A549 (cell line): ENCODE data around the gene HPN. TPM values are rescaled to one million over a fixed set of nuclear protein-coding genes. Genes with fewer than 3 reads are reported as not detected.

Source experiments
- ATAC-seq, 2 experiments: fragments of 200-7000 bp in 1 of 2; fragments of >200 bp in 1 of 2; cut with Nextera tagmentation in 1 of 2; cut with Tn5 transposase in 1 of 2; 3 replicates each; pipeline versions ENCODE4 v1.8.0 to v1.9.1; 2018 to 2020; ENCODE audit warnings: mild to moderate bottlenecking in 1 of 2, moderate library complexity in 1 of 2
- CTCF ChIA-PET: fragments of 300-600 bp; sonication (Branson Sonifier 250); formaldehyde crosslinking; extraction: SDS; loops from one replicate; lab custom pipeline; 2021; ENCODE audit warnings: antibody characterized with exemption, inconsistent platforms; lab: Yijun Ruan, JAX
- POLR2A ChIA-PET: fragments of 350-600 bp; formaldehyde crosslinking; extraction: SDS; loops from one replicate; lab custom pipeline; 2021; ENCODE audit warnings: antibody characterized with exemption, inconsistent platforms; lab: Yijun Ruan, JAX
- DNase-seq, 2 experiments: peaks; one replicate each; pipeline versions ENCODE4 v3.0.0 to v3.0.0-alpha.2; 2011 to 2016; ENCODE audit warnings: low read depth in 1 of 2, low spot score in 1 of 2
- FAIRE-seq: peaks from 2 replicates; lab custom pipeline; 2011; peaks lifted over from hg19 to GRCh38; lab: Jason Lieb, UNC
- H3K27ac ChIP-seq, 2 experiments: fragments of >200 bp; sonication (Bioruptor Twin); formaldehyde crosslinking; 3 replicates each; pipeline ENCODE4 v1.5.1; 2016 to 2017
- H3K4me1 ChIP-seq: fragments of >200 bp; sonication (Bioruptor Twin); formaldehyde crosslinking; 3 replicates; pipeline ENCODE4 v1.6.1; 2016
- H3K4me2 ChIP-seq: fragments of >200 bp; sonication (Bioruptor Twin); formaldehyde crosslinking; 3 replicates; pipeline ENCODE4 v1.6.1; 2016
- H3K4me3 ChIP-seq: fragments of >200 bp; sonication (Bioruptor Twin); formaldehyde crosslinking; 3 replicates; pipeline ENCODE4 v1.5.1; 2016
- H3K9me3 ChIP-seq: fragments of >200 bp; sonication (Bioruptor Twin); formaldehyde crosslinking; 3 replicates; pipeline ENCODE4 v1.6.1; 2016
- BCL3 ChIP-seq: fragments of >200 bp; sonication (Bioruptor Twin); formaldehyde crosslinking; IDR thresholded peaks from 3 replicates; pipeline ENCODE4 v1.6.1; 2016
- BHLHE40 ChIP-seq: IDR thresholded peaks from 2 replicates; pipeline ENCODE4 v1.6.1; 2012; ENCODE audit warnings: low read depth, low read length, inconsistent platforms
- CBX8 ChIP-seq: fragments of 200-600 bp; sonication (generic); IDR thresholded peaks from 2 replicates; pipeline ENCODE4 v1.6.1; 2016
- CHD2 ChIP-seq: fragments of 150-350 bp; IDR thresholded peaks from 2 replicates; pipeline ENCODE4 v1.6.1; 2014; ENCODE audit warnings: low read length; ENCODE audit not compliant: partially characterized antibody
- ESRRA ChIP-seq: fragments of 150-350 bp; IDR thresholded peaks from 2 replicates; pipeline ENCODE4 v1.6.1; 2014; ENCODE audit warnings: mild to moderate bottlenecking, low read length, borderline replicate concordance
- FOSL2 ChIP-seq, 2 experiments: fragments of 450-650 bp in 1 of 2; fragments of >200 bp in 1 of 2; sonication (Bioruptor Twin) in 1 of 2; formaldehyde crosslinking; IDR thresholded peaks; 2 replicates each; pipeline versions ENCODE4 v1.5.0 to v1.6.1; 2016 to 2020; ENCODE audit warnings: mild to moderate bottlenecking in 1 of 2, moderate library complexity in 1 of 2
- FOXS1 ChIP-seq: fragments of 250-450 bp; sonication (Bioruptor Pico); IDR thresholded peaks from 2 replicates; pipeline ENCODE4 v1.5.0; 2020; ENCODE audit warnings: mild to moderate bottlenecking, moderate library complexity
- GATA3 ChIP-seq: IDR thresholded peaks from 2 replicates; pipeline ENCODE4 v1.6.1; 2012; ENCODE audit warnings: borderline replicate concordance
- HES2 ChIP-seq: fragments of >200 bp; sonication (Bioruptor Twin); formaldehyde crosslinking; IDR thresholded peaks from 2 replicates; pipeline ENCODE4 v1.6.1; 2016
- HEYL ChIP-seq: fragments of 250-450 bp; sonication (Bioruptor Pico); IDR thresholded peaks from 2 replicates; pipeline ENCODE4 v1.8.0; 2021; ENCODE audit warnings: mild to moderate bottlenecking, moderate library complexity
- HOXA7 ChIP-seq: fragments of 250-450 bp; sonication (Bioruptor Pico); IDR thresholded peaks from 2 replicates; pipeline ENCODE4 v1.5.0; 2020; ENCODE audit warnings: mild to moderate bottlenecking, moderate library complexity
- KDM5A ChIP-seq: fragments of 200-600 bp; sonication (generic); IDR thresholded peaks from 2 replicates; pipeline ENCODE4 v1.6.1; 2016; ENCODE audit warnings: antibody characterized with exemption, mild to moderate bottlenecking
- MAX ChIP-seq: IDR thresholded peaks from 2 replicates; pipeline ENCODE4 v1.6.1; 2012
- MYC ChIP-seq: IDR thresholded peaks from 2 replicates; pipeline ENCODE4 v1.6.1; 2012; ENCODE audit warnings: mild to moderate bottlenecking, inconsistent platforms, low read length, improper control_type of control experiment, borderline replicate concordance
- NFE2L2 ChIP-seq: fragments of 150-350 bp; conservative IDR thresholded peaks from 2 replicates; pipeline ENCODE4 v1.6.1; 2014; ENCODE audit warnings: low read length
- NPAS2 ChIP-seq: fragments of 250-450 bp; sonication (Bioruptor Pico); IDR thresholded peaks from 2 replicates; pipeline ENCODE4 v1.8.0; 2022; ENCODE audit warnings: mild to moderate bottlenecking, moderate library complexity, borderline replicate concordance
- PHF8 ChIP-seq: fragments of 200-600 bp; sonication (generic); IDR thresholded peaks from 2 replicates; pipeline ENCODE4 v1.6.1; 2016; ENCODE audit warnings: low read depth, mild to moderate bottlenecking, antibody characterized with exemption, moderate library complexity, borderline replicate concordance
- POLR2A ChIP-seq: IDR thresholded peaks from 2 replicates; pipeline ENCODE4 v1.6.1; 2012; ENCODE audit warnings: mild to moderate bottlenecking, low read length
- POLR2AphosphoS2 ChIP-seq: conservative IDR thresholded peaks from 2 replicates; pipeline ENCODE4 v1.6.1; 2012; ENCODE audit warnings: low read length, improper control_type of control experiment, inconsistent platforms
- RAD21 ChIP-seq, 2 experiments: fragments of >200 bp in 1 of 2; sonication (Bioruptor Twin) in 1 of 2; formaldehyde crosslinking in 1 of 2; IDR thresholded peaks in 1 of 2; conservative IDR thresholded peaks in 1 of 2; 2 replicates in 1 of 2; 3 replicates in 1 of 2; pipeline ENCODE4 v1.6.1; 2012 to 2018; ENCODE audit warnings: inconsistent platforms in 1 of 2
- RARB ChIP-seq: fragments of 250-450 bp; sonication (Bioruptor Pico); IDR thresholded peaks from 2 replicates; pipeline ENCODE4 v1.8.0; 2021; ENCODE audit warnings: mild to moderate bottlenecking, moderate library complexity
- RCOR1 ChIP-seq: fragments of 150-350 bp; IDR thresholded peaks from 2 replicates; pipeline ENCODE4 v1.6.1; 2014; ENCODE audit warnings: antibody characterized with exemption, low read length, low read depth
- RNF2 ChIP-seq: fragments of 200-600 bp; sonication (generic); IDR thresholded peaks from 2 replicates; pipeline ENCODE4 v1.6.1; 2016; ENCODE audit warnings: low read depth, mild to moderate bottlenecking, antibody characterized with exemption, moderate library complexity, borderline replicate concordance
- SREBF2 ChIP-seq: fragments of 450-650 bp; IDR thresholded peaks from 2 replicates; pipeline ENCODE4 v1.6.1; 2014; ENCODE audit warnings: mild to moderate bottlenecking, moderate library complexity
- TP53 ChIP-seq: fragments of 250-450 bp; sonication (Bioruptor Pico); IDR thresholded peaks from 2 replicates; pipeline ENCODE4 v1.5.0; 2021; ENCODE audit warnings: mild to moderate bottlenecking, moderate library complexity
- ZNF302 ChIP-seq: fragments of 250-450 bp; sonication (Bioruptor Pico); IDR thresholded peaks from 2 replicates; pipeline ENCODE4 v1.9.0; 2021; ENCODE audit warnings: inconsistent platforms, mild to moderate bottlenecking, moderate library complexity
- WGBS: methylation state at CpG from one replicate; pipeline ENCODE4 v1.1.6; 2017; ENCODE audit errors: missing lambda C conversion rate; 5-methylcytosine and 5-hydroxymethylcytosine counted together
- polyA plus RNA-seq, 4 experiments: library from polyadenylated mRNA; depleted of rRNA in 3 of 4; stranded (reverse); fragments of >200 nt; fragmentation: RNase III in 1 of 4; extraction: RNeasy Plus Mini Kit Qiagen cat#74134 plus additional on column Dnase treatment in 1 of 4; gene quantifications; 2 replicates in 3 of 4; 3 replicates in 1 of 4; pipeline ENCODE4 v1.2.3, GENCODE V29; 2011 to 2017

HPN gene
- polyA plus RNA-seq, 2 of the 4 experiments (the other 2 are of a cell fraction): 0.06 to 0.08 TPM

GRCh38 chr19:35051796-35052195, 10.3 kb downstream of the HPN start:
- 88% methylated on average over 5 of the region's 5 CpGs for WGBS
- no peak overlapping the region for H3K27ac ChIP-seq
- H3K9me3 ChIP-seq: no peaks in the 10 kb centered on the region
- FAIRE-seq (no peak), DNase-seq (no peak), ATAC-seq (no peak)
- H3K4me1 ChIP-seq: peaks cover 15% of the 10 kb centered on the region
- ChIA-PET POLR2A (interaction anchor here (0.7 kb wide), 1 partner anchor 40 kb away, joined by 6 read pairs; no protein-coding TSS in a partner anchor), CTCF (interaction anchor here (1.4 to 18.1 kb wide), 10 partner anchors 3 to 125 kb away, joined by 3 to 374 read pairs (median 30); partner anchors contain the start of genes HPN, LGI4, SCN1B and ZNF30)
- TF ChIP-seq TP53: no peak
- TF ChIP-seq NPAS2 (CRISPR knock-in tag): no peak
- no peak for TF ChIP-seq RNF2
- TF ChIP-seq CBX8: no peak
- TF ChIP-seq NFE2L2: no peak
- no peak for TF ChIP-seq GATA3
- no peak for TF ChIP-seq BCL3
- TF ChIP-seq SREBF2: no peak
- no peak for TF ChIP-seq HES2
- TF ChIP-seq HEYL (CRISPR knock-in tag): no peak
- no peak for TF ChIP-seq KDM5A
- no peak for TF ChIP-seq RCOR1
- TF ChIP-seq CHD2: no peak
- no peak for TF ChIP-seq MYC
- no peak for TF ChIP-seq FOSL2 (IDR thresholded peaks at IDR 0.05)
- no peak for TF ChIP-seq FOSL2 (CRISPR knock-in tag; IDR thresholded peaks at IDR 0.05)
- no peak for TF ChIP-seq RAD21 (conservative IDR thresholded peaks at IDR 0.05 in 1 of 2, IDR thresholded peaks at IDR 0.05 in 1 of 2)
- no peak for TF ChIP-seq ESRRA
- no peak for TF ChIP-seq MAX
- no peak overlapping the region for H3K4me3 ChIP-seq
- no peak overlapping the region for H3K4me2 ChIP-seq

GRCh38 chr19:35052599-35053190, 11.2 kb downstream of the HPN start:
- peak; percentile 32 for FAIRE-seq
- ATAC-seq: peak in 1 of 2 experiments; percentile 57; a peak in 3 of 6 replicates
- TF ChIP-seq BCL3 (no peak), RARB (CRISPR knock-in tag) (no peak), PHF8 (no peak), FOXS1 (CRISPR knock-in tag) (no peak), ZNF302 (no peak), BHLHE40 (no peak), MYC (no peak), HEYL (CRISPR knock-in tag) (no peak), POLR2AphosphoS2 (no peak), SREBF2 (no peak), FOSL2 (IDR thresholded peaks at IDR 0.05) (no peak), FOSL2 (CRISPR knock-in tag; IDR thresholded peaks at IDR 0.05) (no peak), POLR2A (no peak), HOXA7 (CRISPR knock-in tag) (no peak)
- TF ChIP-seq, all 56 proteins: peak for 0
- peaks cover 15% of the 10 kb centered on the region for H3K4me1 ChIP-seq
- POLR2A ChIA-PET: no interaction called here
- H3K9me3 ChIP-seq: no peaks in the 10 kb centered on the region
- WGBS: 48% methylated on average over 8 of the region's 8 CpGs
- no peak overlapping the region for H3K27ac ChIP-seq
- no peak overlapping the region for H3K4me3 ChIP-seq
- DNase-seq: peak in 1 of 2 experiments; percentile 71
- CTCF ChIA-PET: interaction anchor here (0.6 to 18.1 kb wide), 9 partner anchors 4 to 208 kb away, joined by 3 to 374 read pairs (median 46); partner anchors contain the start of genes HPN and SCN1B
- H3K4me2 ChIP-seq: 0 out of 3 replicates have a peak overlapping the region, but pooled peaks have one; percentile 4
